Measurements from ENCODE around the gene SLC12A2.

Gene SLC12A2

DNA sequence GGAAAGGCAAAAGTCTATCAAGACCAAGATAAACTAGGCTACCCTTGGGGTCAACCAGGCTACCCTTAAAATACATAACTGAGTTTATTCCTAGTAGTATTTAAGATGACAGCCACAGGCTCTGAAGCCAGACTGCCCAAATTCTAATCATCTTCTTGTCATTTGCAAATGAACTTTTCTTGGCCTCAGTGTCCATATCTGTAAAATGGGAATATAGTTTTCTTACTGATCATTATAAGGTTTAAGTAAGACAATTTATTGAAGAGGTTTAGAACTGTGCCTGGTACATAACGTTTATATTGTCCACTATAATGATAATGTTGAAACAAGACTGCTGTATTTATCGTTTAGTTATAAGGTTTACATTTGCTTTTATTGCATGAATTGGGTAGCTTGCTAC lies 112.5 kb downstream of the SLC12A2 start:
- Histone ChIP-seq H3K27me3 (ENCODE audit: control insufficient read depth in 1 of 2, insufficient read depth in 2 of 2, low read length in 2 of 2) (no peaks in the 10 kb centered on the region), H3K36me3 (ENCODE audit: control insufficient read depth in 1 of 2, insufficient read depth in 2 of 2, low read length in 2 of 2) (peaks cover 7 to 20% of the 10 kb centered on the region in 2 donors), H3K27ac (ENCODE audit: low read depth, low read length) (no peak overlapping the region), H3K9ac (ENCODE audit: low read depth in 1 of 2, low read length in 2 of 2) (no peak overlapping the region), H3K4me3 (ENCODE audit: low read depth in 1 of 2, low read length in 2 of 2) (no peak overlapping the region), H3K9me3 (ENCODE audit: control insufficient read depth in 1 of 2, low read length in 2 of 2) (no peaks in the 10 kb centered on the region), H3K4me1 (ENCODE audit: control insufficient read depth in 1 of 2, insufficient read depth in 2 of 2, low read length in 2 of 2) (peaks cover 17 to 23% of the 10 kb centered on the region in 2 donors)

DNA sequence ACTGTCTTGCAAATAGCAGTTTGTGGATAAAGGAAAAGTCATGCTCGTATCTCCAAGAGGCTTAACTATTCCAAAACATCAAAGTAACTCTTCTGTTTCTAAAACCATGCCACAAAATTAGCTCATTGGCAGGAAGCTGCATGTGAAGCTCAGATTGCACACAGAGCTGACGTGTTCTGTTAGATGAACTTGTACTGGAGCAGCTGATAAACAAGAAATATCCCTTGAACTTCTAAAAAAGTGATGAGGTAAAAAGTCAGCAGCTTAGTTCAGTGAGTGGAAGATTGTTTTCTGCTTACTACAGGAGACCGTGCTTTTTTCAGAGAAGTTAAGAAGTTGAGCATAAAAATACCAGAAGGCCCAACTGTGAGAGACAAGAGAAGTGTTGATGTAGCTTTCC lies 113.2 kb downstream of the SLC12A2 start:
- Histone ChIP-seq H3K27me3 (ENCODE audit: control insufficient read depth in 1 of 2, insufficient read depth in 2 of 2, low read length in 2 of 2) (no peaks in the 10 kb centered on the region), H3K4me1 (ENCODE audit: control insufficient read depth in 1 of 2, insufficient read depth in 2 of 2, low read length in 2 of 2) (peaks cover 23% of the 10 kb centered on the region in 2 donors), H3K27ac (ENCODE audit: low read depth, low read length) (no peak overlapping the region), H3K4me3 (ENCODE audit: low read depth in 1 of 2, low read length in 2 of 2) (no peak overlapping the region), H3K9ac (ENCODE audit: low read depth in 1 of 2, low read length in 2 of 2) (no peak overlapping the region), H3K9me3 (ENCODE audit: control insufficient read depth in 1 of 2, low read length in 2 of 2) (no peaks in the 10 kb centered on the region), H3K36me3 (ENCODE audit: control insufficient read depth in 1 of 2, insufficient read depth in 2 of 2, low read length in 2 of 2) (peaks cover 7 to 16% of the 10 kb centered on the region in 2 donors)

DNA sequence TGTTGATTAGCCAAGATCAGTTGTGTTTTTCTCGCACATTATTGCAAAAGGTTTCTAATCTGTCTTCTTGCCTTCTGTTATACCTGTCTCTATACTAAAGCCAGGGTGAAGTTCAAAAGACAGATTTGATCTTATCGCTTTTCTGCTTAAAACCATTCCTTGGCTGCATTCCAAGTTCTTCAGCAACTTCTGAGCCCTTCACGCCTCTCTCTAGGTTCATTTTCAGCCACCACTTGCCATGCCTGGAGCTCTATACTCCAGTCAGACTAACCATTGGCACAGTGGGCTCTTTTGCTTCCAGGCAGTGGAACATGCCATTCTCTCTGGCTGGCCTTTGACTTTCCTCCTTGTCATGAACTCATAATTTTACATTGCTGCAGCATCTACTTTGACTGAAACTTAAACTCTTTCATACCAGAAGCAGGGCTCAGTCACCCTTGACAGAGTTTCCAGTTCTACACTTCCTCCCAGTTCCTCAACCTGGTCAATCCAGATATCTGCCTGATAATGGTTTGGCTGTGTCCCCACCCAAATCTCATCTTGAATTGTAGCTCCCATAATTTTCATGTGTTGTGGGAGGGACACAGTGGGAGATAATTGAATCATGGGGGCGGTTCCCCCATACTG lies 114.4 kb downstream of the SLC12A2 start:
- Histone ChIP-seq H3K9me3 (ENCODE audit: control insufficient read depth in 1 of 2, low read length in 2 of 2) (no peaks in the 10 kb centered on the region), H3K36me3 (ENCODE audit: control insufficient read depth in 1 of 2, insufficient read depth in 2 of 2, low read length in 2 of 2) (peaks cover 7 to 8% of the 10 kb centered on the region in 2 donors), H3K27ac (ENCODE audit: low read depth, low read length) (no peak overlapping the region), H3K4me3 (ENCODE audit: low read depth in 1 of 2, low read length in 2 of 2) (no peak overlapping the region), H3K9ac (ENCODE audit: low read depth in 1 of 2, low read length in 2 of 2) (no peak overlapping the region), H3K27me3 (ENCODE audit: control insufficient read depth in 1 of 2, insufficient read depth in 2 of 2, low read length in 2 of 2) (no peaks in the 10 kb centered on the region), H3K4me1 (ENCODE audit: control insufficient read depth in 1 of 2, insufficient read depth in 2 of 2, low read length in 2 of 2) (peaks cover 23% of the 10 kb centered on the region in 2 donors)

DNA sequence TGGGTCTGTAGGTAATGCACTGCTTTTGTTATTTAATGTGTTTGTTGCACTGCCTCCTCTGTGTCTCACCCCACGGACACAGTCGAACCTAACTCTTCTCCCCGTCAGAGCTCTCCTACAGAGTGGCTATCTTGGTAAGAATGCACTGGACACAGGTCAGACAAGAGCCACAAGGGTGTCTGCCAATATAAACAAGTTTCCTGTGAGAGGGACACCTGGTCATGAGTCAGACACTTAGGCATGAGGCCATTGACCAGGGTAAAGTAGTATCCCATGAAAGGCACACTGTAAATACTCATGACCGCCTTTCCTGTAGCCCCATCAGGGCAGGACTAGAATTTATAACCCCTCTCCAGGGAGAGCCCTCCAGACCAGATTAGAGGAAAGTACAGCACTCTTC lies 115.5 kb downstream of the SLC12A2 start:
- peaks cover 23% of the 10 kb centered on the region in 2 donors for H3K4me1 ChIP-seq (ENCODE audit: control insufficient read depth in 1 of 2, insufficient read depth in 2 of 2, low read length in 2 of 2)
- no peaks in the 10 kb centered on the region for H3K27me3 ChIP-seq (ENCODE audit: control insufficient read depth in 1 of 2, insufficient read depth in 2 of 2, low read length in 2 of 2)
- H3K4me3 ChIP-seq (ENCODE audit: low read depth in 1 of 2, low read length in 2 of 2): no peak overlapping the region
- H3K27ac ChIP-seq (ENCODE audit: low read depth, low read length): no peak overlapping the region
- no peak overlapping the region for H3K9ac ChIP-seq (ENCODE audit: low read depth in 1 of 2, low read length in 2 of 2)
- peaks cover 4 to 7% of the 10 kb centered on the region in 2 donors for H3K36me3 ChIP-seq (ENCODE audit: control insufficient read depth in 1 of 2, insufficient read depth in 2 of 2, low read length in 2 of 2)
- H3K9me3 ChIP-seq (ENCODE audit: control insufficient read depth in 1 of 2, low read length in 2 of 2): no peaks in the 10 kb centered on the region

DNA sequence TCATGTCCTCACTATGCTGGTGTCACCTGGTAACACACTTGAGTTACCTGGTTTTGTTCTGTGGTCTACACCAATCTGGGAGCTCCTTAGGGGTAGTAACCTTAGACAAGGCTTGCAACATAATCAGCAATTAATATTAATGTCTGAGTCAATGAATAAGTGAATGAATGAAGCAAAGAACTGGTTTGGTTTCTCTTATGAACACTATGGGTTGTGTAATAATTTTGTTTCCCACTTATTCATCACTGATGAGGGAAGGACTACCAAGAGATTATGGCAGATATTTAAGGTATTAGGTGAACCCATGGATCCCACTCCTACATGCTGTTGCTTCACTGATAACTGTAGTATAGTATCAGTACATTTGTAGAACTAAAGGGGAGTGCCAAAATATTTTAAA lies 116.0 kb downstream of the SLC12A2 start:
- no peak overlapping the region for H3K4me3 ChIP-seq (ENCODE audit: low read depth in 1 of 2, low read length in 2 of 2)
- peaks cover 23% of the 10 kb centered on the region in 2 donors for H3K4me1 ChIP-seq (ENCODE audit: control insufficient read depth in 1 of 2, insufficient read depth in 2 of 2, low read length in 2 of 2)
- H3K9me3 ChIP-seq (ENCODE audit: control insufficient read depth in 1 of 2, low read length in 2 of 2): no peaks in the 10 kb centered on the region
- no peak overlapping the region for H3K27ac ChIP-seq (ENCODE audit: low read depth, low read length)
- H3K27me3 ChIP-seq (ENCODE audit: control insufficient read depth in 1 of 2, insufficient read depth in 2 of 2, low read length in 2 of 2): no peaks in the 10 kb centered on the region
- H3K36me3 ChIP-seq (ENCODE audit: control insufficient read depth in 1 of 2, insufficient read depth in 2 of 2, low read length in 2 of 2): peaks cover 4 to 7% of the 10 kb centered on the region in 2 donors
- no peak overlapping the region for H3K9ac ChIP-seq (ENCODE audit: low read depth in 1 of 2, low read length in 2 of 2)

DNA sequence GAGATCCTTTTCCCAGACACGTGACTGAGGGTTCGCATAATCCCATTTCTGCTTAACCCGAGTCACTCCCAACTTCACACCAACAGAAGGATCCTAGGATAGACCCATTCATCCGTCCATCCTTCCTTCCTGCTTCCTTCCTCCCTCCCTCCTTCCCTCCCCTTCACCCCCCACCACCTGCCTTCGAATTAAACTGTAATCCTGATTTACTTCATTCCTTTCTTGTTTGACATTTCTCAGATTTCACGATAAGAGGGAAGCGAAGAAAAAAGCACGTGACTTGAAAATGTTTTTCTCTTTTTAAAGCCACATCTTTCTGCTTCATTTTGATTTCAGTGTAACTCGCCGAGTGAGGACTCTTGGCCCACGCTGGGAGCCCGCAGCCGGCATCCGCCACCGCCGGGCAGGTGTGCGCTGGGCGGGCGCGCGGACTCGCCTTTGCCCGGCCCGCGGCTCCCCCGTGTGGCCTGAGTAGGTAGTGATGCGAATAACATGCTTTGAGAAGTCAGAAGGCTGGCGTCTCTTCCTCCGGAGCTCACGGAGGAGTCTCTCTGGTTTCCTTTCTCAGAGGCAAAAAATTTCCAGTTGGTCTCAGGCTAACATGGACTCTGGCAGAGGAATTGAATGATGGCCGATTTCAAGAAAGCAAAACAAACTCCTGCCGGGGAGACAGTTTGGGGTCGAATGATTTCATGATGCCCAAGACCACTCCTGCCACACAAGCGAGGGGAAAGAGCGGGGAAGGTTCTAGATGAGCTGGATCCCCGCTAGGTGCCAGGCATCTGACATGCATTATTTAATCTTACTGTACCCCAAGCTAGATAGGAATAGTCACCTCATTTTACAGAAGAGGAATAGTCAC lies 117.7 kb downstream of the SLC12A2 start:
- peak overlapping the region in 1 of 2 donors; percentile 9 for H3K9ac ChIP-seq (ENCODE audit: low read depth in 1 of 2, low read length in 2 of 2)
- no peaks in the 10 kb centered on the region for H3K27me3 ChIP-seq (ENCODE audit: control insufficient read depth in 1 of 2, insufficient read depth in 2 of 2, low read length in 2 of 2)
- H3K36me3 ChIP-seq (ENCODE audit: control insufficient read depth in 1 of 2, insufficient read depth in 2 of 2, low read length in 2 of 2): peaks cover 4 to 7% of the 10 kb centered on the region in 2 donors
- H3K4me3 ChIP-seq (ENCODE audit: low read depth in 1 of 2, low read length in 2 of 2): peak overlapping the region in 1 of 2 donors; percentile 30
- no peaks in the 10 kb centered on the region for H3K9me3 ChIP-seq (ENCODE audit: control insufficient read depth in 1 of 2, low read length in 2 of 2)
- peaks cover 23% of the 10 kb centered on the region in 2 donors for H3K4me1 ChIP-seq (ENCODE audit: control insufficient read depth in 1 of 2, insufficient read depth in 2 of 2, low read length in 2 of 2)
- no peak overlapping the region for H3K27ac ChIP-seq (ENCODE audit: low read depth, low read length)

DNA sequence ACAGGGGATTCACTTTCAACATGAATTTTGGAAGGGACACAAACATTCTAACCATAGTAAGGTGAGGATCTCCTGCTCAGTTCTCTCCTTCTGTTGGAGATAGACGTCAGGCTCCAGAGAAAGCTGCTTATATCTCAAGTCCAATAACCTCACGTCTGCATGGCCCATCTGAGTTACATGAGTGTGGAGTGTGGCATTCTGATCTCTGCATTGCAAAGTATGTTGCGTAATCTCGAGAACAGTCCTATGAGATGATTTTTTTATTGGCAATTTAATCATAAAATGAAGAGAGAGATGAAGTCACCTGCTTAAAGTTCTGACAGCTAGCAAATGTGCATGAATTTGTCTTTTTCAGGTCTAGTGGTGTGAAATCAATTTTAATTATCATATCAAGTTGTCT lies 118.8 kb downstream of the SLC12A2 start:
- H3K27ac ChIP-seq (ENCODE audit: low read depth, low read length): no peak overlapping the region
- H3K9me3 ChIP-seq (ENCODE audit: control insufficient read depth in 1 of 2, low read length in 2 of 2): no peaks in the 10 kb centered on the region
- H3K9ac ChIP-seq (ENCODE audit: low read depth in 1 of 2, low read length in 2 of 2): no peak overlapping the region
- no peak overlapping the region for H3K4me3 ChIP-seq (ENCODE audit: low read depth in 1 of 2, low read length in 2 of 2)
- no peaks in the 10 kb centered on the region for H3K27me3 ChIP-seq (ENCODE audit: control insufficient read depth in 1 of 2, insufficient read depth in 2 of 2, low read length in 2 of 2)
- H3K36me3 ChIP-seq (ENCODE audit: control insufficient read depth in 1 of 2, insufficient read depth in 2 of 2, low read length in 2 of 2): peaks cover 0 to under 1% of the 10 kb centered on the region in 2 donors
- peaks cover 23% of the 10 kb centered on the region in 2 donors for H3K4me1 ChIP-seq (ENCODE audit: control insufficient read depth in 1 of 2, insufficient read depth in 2 of 2, low read length in 2 of 2)

DNA sequence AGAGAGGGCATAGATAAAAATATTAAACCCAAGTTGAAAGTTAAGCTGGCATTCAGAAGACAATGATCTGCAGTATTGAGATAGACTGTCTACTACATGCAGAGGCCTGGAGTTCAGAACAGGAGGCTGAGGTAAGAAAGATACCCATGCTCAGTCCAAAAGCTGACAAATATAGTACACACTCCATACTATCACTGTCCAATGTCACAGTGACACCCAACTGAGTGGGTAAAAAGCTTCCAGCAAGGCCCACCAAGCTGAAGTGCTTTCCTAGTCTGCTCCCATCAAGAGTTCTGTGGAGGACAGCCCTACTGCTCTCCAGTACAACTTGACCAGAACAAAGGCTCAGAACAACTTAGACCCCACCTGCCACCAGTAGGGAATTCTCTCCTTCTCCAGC lies 124.9 kb downstream of the SLC12A2 start:
- H3K27ac ChIP-seq (ENCODE audit: low read depth, low read length): no peak overlapping the region
- H3K27me3 ChIP-seq (ENCODE audit: control insufficient read depth in 1 of 2, insufficient read depth in 2 of 2, low read length in 2 of 2): peaks cover 0 to 3% of the 10 kb centered on the region in 2 donors
- no peaks in the 10 kb centered on the region for H3K4me1 ChIP-seq (ENCODE audit: control insufficient read depth in 1 of 2, insufficient read depth in 2 of 2, low read length in 2 of 2)
- H3K36me3 ChIP-seq (ENCODE audit: control insufficient read depth in 1 of 2, insufficient read depth in 2 of 2, low read length in 2 of 2): no peaks in the 10 kb centered on the region
- H3K4me3 ChIP-seq (ENCODE audit: low read depth in 1 of 2, low read length in 2 of 2): no peak overlapping the region
- no peaks in the 10 kb centered on the region for H3K9me3 ChIP-seq (ENCODE audit: control insufficient read depth in 1 of 2, low read length in 2 of 2)
- H3K9ac ChIP-seq (ENCODE audit: low read depth in 1 of 2, low read length in 2 of 2): no peak overlapping the region

DNA sequence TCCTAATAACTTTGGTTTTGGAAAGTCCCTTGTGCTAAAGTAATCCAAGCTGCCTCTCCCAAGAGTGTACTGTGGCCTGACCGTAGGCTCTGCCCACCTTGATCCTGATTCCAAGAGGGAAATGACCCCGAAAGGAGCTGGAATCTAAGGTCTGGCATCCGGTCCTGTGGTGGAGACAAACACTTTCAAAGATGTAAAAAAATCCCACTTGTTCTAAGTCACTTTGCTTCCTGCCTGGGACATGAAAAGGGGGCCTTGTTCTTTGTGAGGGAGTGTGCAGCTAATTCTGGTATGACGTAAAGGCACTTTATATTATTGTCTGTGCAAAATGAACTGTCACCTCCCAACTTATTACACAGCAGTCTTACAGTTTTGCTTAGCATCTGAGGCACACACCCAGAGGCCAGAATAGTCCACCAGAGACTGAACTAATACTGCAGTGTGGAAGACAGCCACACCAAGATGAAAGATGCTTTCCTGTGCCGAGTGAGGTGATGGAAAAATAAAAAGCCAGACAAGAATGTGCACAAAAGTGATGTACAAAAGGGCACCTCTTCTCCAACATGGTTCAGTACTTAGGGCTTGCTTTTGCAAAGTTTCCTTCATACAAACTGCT lies 128.7 kb downstream of the SLC12A2 start:
- Histone ChIP-seq H3K36me3 (ENCODE audit: control insufficient read depth in 1 of 2, insufficient read depth in 2 of 2, low read length in 2 of 2) (no peaks in the 10 kb centered on the region), H3K27me3 (ENCODE audit: control insufficient read depth in 1 of 2, insufficient read depth in 2 of 2, low read length in 2 of 2) (peaks cover 0 to 3% of the 10 kb centered on the region in 2 donors), H3K9ac (ENCODE audit: low read depth in 1 of 2, low read length in 2 of 2) (no peak overlapping the region), H3K9me3 (ENCODE audit: control insufficient read depth in 1 of 2, low read length in 2 of 2) (no peaks in the 10 kb centered on the region), H3K4me3 (ENCODE audit: low read depth in 1 of 2, low read length in 2 of 2) (no peak overlapping the region), H3K4me1 (ENCODE audit: control insufficient read depth in 1 of 2, insufficient read depth in 2 of 2, low read length in 2 of 2) (no peaks in the 10 kb centered on the region), H3K27ac (ENCODE audit: low read depth, low read length) (no peak overlapping the region)

DNA sequence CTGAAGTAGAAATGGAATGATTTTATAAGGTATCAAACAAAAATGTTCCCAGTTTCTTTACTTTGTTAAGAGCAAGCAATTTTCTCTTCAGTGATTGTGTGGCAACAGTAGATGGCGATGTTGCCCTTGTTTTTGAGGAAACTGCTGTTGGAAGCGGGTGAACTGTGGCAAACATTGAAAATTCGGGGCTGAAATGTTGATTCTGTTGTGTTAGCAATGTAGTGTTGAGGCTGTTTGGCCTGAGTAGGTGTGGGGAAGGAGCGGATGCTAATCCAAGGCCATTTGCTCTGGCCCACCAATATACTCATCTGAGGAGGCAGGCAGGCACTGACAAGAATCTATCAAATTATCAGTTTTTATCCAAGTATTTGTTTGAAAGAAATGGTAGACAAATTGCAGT lies 129.8 kb downstream of the SLC12A2 start:
- Histone ChIP-seq H3K27ac (ENCODE audit: low read depth, low read length) (no peak overlapping the region), H3K27me3 (ENCODE audit: control insufficient read depth in 1 of 2, insufficient read depth in 2 of 2, low read length in 2 of 2) (peaks cover 0 to 3% of the 10 kb centered on the region in 2 donors), H3K4me3 (ENCODE audit: low read depth in 1 of 2, low read length in 2 of 2) (no peak overlapping the region), H3K9me3 (ENCODE audit: control insufficient read depth in 1 of 2, low read length in 2 of 2) (no peaks in the 10 kb centered on the region), H3K36me3 (ENCODE audit: control insufficient read depth in 1 of 2, insufficient read depth in 2 of 2, low read length in 2 of 2) (no peaks in the 10 kb centered on the region), H3K9ac (ENCODE audit: low read depth in 1 of 2, low read length in 2 of 2) (no peak overlapping the region), H3K4me1 (ENCODE audit: control insufficient read depth in 1 of 2, insufficient read depth in 2 of 2, low read length in 2 of 2) (no peaks in the 10 kb centered on the region)

Measured in duodenal mucosa (tissue), 2 donors.